ENCODE results near the gene MARCHF10. TPM values are rescaled to one million over a fixed set of nuclear protein-coding genes. Genes with fewer than 3 reads are reported as not detected.

Gene MARCHF10
- total and polyA plus RNA-seq, 2 donors (not counting 3 experiments of a cell fraction or from before 2014, with no cell fraction given): 0.11 TPM; not detected in 1

- no peak for DNase-seq (ENCODE audit: low read depth, low spot score)
- Histone ChIP-seq H3K79me2 (ENCODE audit: control insufficient read depth, insufficient read depth, low read length) (no peaks in the 10 kb centered on the region), H3K27me3 (ENCODE audit: control insufficient read depth in 2 of 2, insufficient read depth in 2 of 2, low read length in 2 of 2) (no peaks in the 10 kb centered on the region), H3K9ac (replicated peaks; ENCODE audit: extremely low read depth, insufficient read depth, low read length) (no peak overlapping the region), H3K9me3 (replicated peaks; ENCODE audit: control insufficient read depth, insufficient read depth, low read length) (no peaks in the 10 kb centered on the region), H3K4me2 (ENCODE audit: insufficient read depth, low read length) (no peak overlapping the region), H3K36me3 (ENCODE audit: control insufficient read depth in 2 of 2, extremely low read depth in 1 of 2, insufficient read depth in 2 of 2, low read length in 2 of 2) (no peaks in the 10 kb centered on the region), H3K27ac (ENCODE audit: insufficient read depth, low read depth, low read length) (no peak overlapping the region), H3K4me3 (replicated peaks in 1 of 3; ENCODE audit: insufficient read depth in 1 of 3, low read depth in 1 of 3, low read length in 3 of 3) (no peak overlapping the region), H3K9me1 (replicated peaks; ENCODE audit: control insufficient read depth, extremely low read depth, insufficient read depth, low read length) (no peaks in the 10 kb centered on the region), H3K4me1 (ENCODE audit: control insufficient read depth, extremely low read depth, insufficient read depth, low read length) (peaks cover 12% of the 10 kb centered on the region), H2AFZ (ENCODE audit: low read depth, low read length) (no peak overlapping the region), H4K20me1 (replicated peaks; ENCODE audit: control insufficient read depth, extremely low read depth, insufficient read depth, low read length) (no peaks in the 10 kb centered on the region)
- BruUV-seq (replicated peaks): no TSS peak
- intact Hi-C loops (cut with micrococcal nuclease) (no loop called here), dilution Hi-C loops (cut with MboI; ENCODE audit: extremely low pct_ligation_motif_present, low sequenced_read_pairs) (no loop called here)
- POLR2A ChIA-PET: no interaction called here
- TF ChIP-seq GATA2 (IDR thresholded peaks at IDR 0.05; ENCODE audit: insufficient read depth, insufficient read length, low read depth, low read length): no peak
- no peak for TF ChIP-seq POLR2A (IDR thresholded peaks at IDR 0.05; ENCODE audit: low read depth, low read length)
- no peak for TF ChIP-seq EZH2 (IDR thresholded peaks at IDR 0.05; ENCODE audit: borderline replicate concordance, low read depth, low read length, severe bottlenecking)
- no peak for TF ChIP-seq FOS (IDR thresholded peaks at IDR 0.05; ENCODE audit: borderline replicate concordance, insufficient read depth, low read length)
- TF ChIP-seq POLR2AphosphoS5 (IDR thresholded peaks at IDR 0.05; ENCODE audit: insufficient read depth, low read depth, low read length): no peak
- TF ChIP-seq JUN (IDR thresholded peaks at IDR 0.05; ENCODE audit: borderline replicate concordance, insufficient read depth, insufficient read length, low read depth): no peak
- no peak for TF ChIP-seq CTCF (IDR thresholded peaks at IDR 0.05; ENCODE audit: extremely low read depth in 1 of 2, insufficient read depth in 1 of 2, low read depth in 1 of 2, low read length in 2 of 2)
- CTCF ChIA-PET: no interaction called here
- FAIRE-seq: no peak
These were observed 118.5 kb downstream of the MARCHF10 start for GRCh38 chr17:62689441-62690167.
